ENCODE data around the gene NLGN4X. TPM values are rescaled to one million over a fixed set of nuclear protein-coding genes. Genes with fewer than 3 reads are reported as not detected.

NLGN4X gene
- polyA plus RNA-seq, 4 donors: 11.1 to 15.7 (median 14.6) TPM

GRCh38 chrX:5891378-5891777 lies 337.3 kb downstream of the NLGN4X start:
- DNase-seq (ENCODE audit: low read depth in 4 of 4, low spot score in 3 of 4): no peak

GRCh38 chrX:5876984-5877596 lies 351.6 kb downstream of the NLGN4X start:
- no peak for DNase-seq (ENCODE audit: low read depth in 4 of 4, low spot score in 3 of 4)

- DNase-seq (ENCODE audit: low read depth in 4 of 4, low spot score in 3 of 4): no peak
Measured at GRCh38 chrX:5870238-5870637, 358.4 kb downstream of the NLGN4X start.

GRCh38 chrX:5869786-5870185 lies 358.9 kb downstream of the NLGN4X start:
- no peak for DNase-seq (ENCODE audit: low read depth in 4 of 4, low spot score in 3 of 4)

GRCh38 chrX:5867778-5868177 lies 360.9 kb downstream of the NLGN4X start:
- no peak for DNase-seq (ENCODE audit: low read depth in 4 of 4, low spot score in 3 of 4)

GRCh38 chrX:5857232-5857631 lies 371.4 kb downstream of the NLGN4X start:
- no peak for DNase-seq (ENCODE audit: low read depth in 4 of 4, low spot score in 3 of 4)

- no peak for DNase-seq (ENCODE audit: low read depth in 4 of 4, low spot score in 3 of 4)
Measured at GRCh38 chrX:5852941-5853340, 375.7 kb downstream of the NLGN4X start.

- DNase-seq (ENCODE audit: low read depth in 4 of 4, low spot score in 3 of 4): no peak
Measured at GRCh38 chrX:5842601-5843000, 386.1 kb downstream of the NLGN4X start.
